ENCODE data around the gene CCDC88C. TPM values are rescaled to one million over a fixed set of nuclear protein-coding genes. Genes with fewer than 3 reads are reported as not detected.
A peak's percentile ranks its signal among the peaks of the same experiment; 100 is the strongest.

Gene CCDC88C
- total RNA-seq, 1 experiment from 2014 or later: 64.8 TPM

GRCh38 chr14:91313154-91313850, 104.3 kb downstream of the CCDC88C start:
- Mint-ChIP-seq H3K9me3 (peaks cover 30% of the 10 kb centered on the region), H3K4me1 (no peaks in the 10 kb centered on the region), H3K4me3 (no peak overlapping the region), H3K27me3 (ENCODE audit: low read depth) (no peaks in the 10 kb centered on the region), H3K36me3 (peaks cover 90% of the 10 kb centered on the region), H3K27ac (peak overlapping the region; percentile 65; the same call in 1 of the 2 replicates)
- no peak for ATAC-seq
- POLR2A ChIA-PET: interaction anchor here (0.5 kb wide), 1 partner anchor 401 kb away, joined by 3 read pairs; no protein-coding TSS in a partner anchor
- DNase-seq (ENCODE audit: low spot score): no peak
- CTCF ChIA-PET: interaction anchor here (1.6 kb wide), 1 partner anchor 11 kb away, joined by 9 read pairs; no protein-coding TSS in a partner anchor
- TF ChIP-seq ZNF671 (CRISPR knock-in tag; IDR thresholded peaks at IDR 0.05) (no peak), NR3C1 (CRISPR knock-in tag; conservative IDR thresholded peaks at IDR 0.05; ENCODE audit: low read depth) (no peak), ZNF232 (CRISPR knock-in tag; IDR thresholded peaks at IDR 0.05) (no peak)

GRCh38 chr14:91311284-91311662, 106.3 kb downstream of the CCDC88C start:
- Mint-ChIP-seq H3K9me3 (peaks cover 30% of the 10 kb centered on the region), H3K4me1 (peaks cover 14% of the 10 kb centered on the region), H3K4me3 (no peak overlapping the region), H3K27ac (peak overlapping the region; percentile 78; the same call in 1 of the 2 replicates), H3K27me3 (ENCODE audit: low read depth) (no peaks in the 10 kb centered on the region), H3K36me3 (peaks cover 92% of the 10 kb centered on the region)
- ATAC-seq: no peak
- DNase-seq (ENCODE audit: low spot score): no peak
- ChIA-PET CTCF (no interaction called here), POLR2A (no interaction called here)
- TF ChIP-seq MAX (CRISPR knock-in tag; IDR thresholded peaks at IDR 0.05): no peak
- TF ChIP-seq NR2C2 (CRISPR knock-in tag; IDR thresholded peaks at IDR 0.05): no peak
- no peak for TF ChIP-seq ZNF219 (CRISPR knock-in tag; IDR thresholded peaks at IDR 0.05; ENCODE audit: borderline replicate concordance)
- no peak for TF ChIP-seq E2F4 (CRISPR knock-in tag; IDR thresholded peaks at IDR 0.05; ENCODE audit: borderline replicate concordance, low read depth)
- no peak for TF ChIP-seq FOXP1 (CRISPR knock-in tag; IDR thresholded peaks at IDR 0.05; ENCODE audit: borderline replicate concordance)
- no peak for TF ChIP-seq AFF4 (CRISPR knock-in tag; IDR thresholded peaks at IDR 0.05; ENCODE audit: borderline replicate concordance)

GRCh38 chr14:91310606-91311283, 106.9 kb downstream of the CCDC88C start:
- POLR2A ChIA-PET: no interaction called here
- CTCF ChIA-PET: interaction anchor here (1.3 kb wide), 1 partner anchor 107 kb away, joined by 4 read pairs; the partner anchor contains the start of gene CCDC88C
- Mint-ChIP-seq H3K4me1 (peaks cover 20% of the 10 kb centered on the region), H3K27me3 (ENCODE audit: low read depth) (no peaks in the 10 kb centered on the region), H3K9me3 (peaks cover 25% of the 10 kb centered on the region), H3K27ac (no peak overlapping the region), H3K36me3 (peaks cover 87% of the 10 kb centered on the region), H3K4me3 (no peak overlapping the region)
- no peak for DNase-seq (ENCODE audit: low spot score)
- ATAC-seq: no peak
- no peak for TF ChIP-seq ZNF512 (CRISPR knock-in tag; IDR thresholded peaks at IDR 0.05; ENCODE audit: borderline replicate concordance)
- no peak for TF ChIP-seq ZNF317 (CRISPR knock-in tag; IDR thresholded peaks at IDR 0.05; ENCODE audit: borderline replicate concordance, low read depth)
- no peak for TF ChIP-seq PRDM15 (CRISPR knock-in tag; IDR thresholded peaks at IDR 0.05)
- TF ChIP-seq FOXK1 (CRISPR knock-in tag; IDR thresholded peaks at IDR 0.05): no peak
- no peak for TF ChIP-seq ATF3 (CRISPR knock-in tag; conservative IDR thresholded peaks at IDR 0.05)
- TF ChIP-seq IRF2 (CRISPR knock-in tag; IDR thresholded peaks at IDR 0.05; ENCODE audit: borderline replicate concordance, low read depth): no peak
- TF ChIP-seq ZNF219 (CRISPR knock-in tag; IDR thresholded peaks at IDR 0.05; ENCODE audit: borderline replicate concordance): no peak
- no peak for TF ChIP-seq ZBTB43 (CRISPR knock-in tag; IDR thresholded peaks at IDR 0.05)
- no peak for TF ChIP-seq KAT7 (CRISPR knock-in tag; IDR thresholded peaks at IDR 0.05; ENCODE audit: borderline replicate concordance)
